ENCODE data around the gene GRK3. TPM values are rescaled to one million over a fixed set of nuclear protein-coding genes. Genes with fewer than 3 reads are reported as not detected.

GRK3 gene
- total and polyA plus RNA-seq, 10 of the 15 experiments (the other 5 are each of a cell fraction or from before 2014, with no cell fraction given) = 3.1 to 35.1 (median 14.7) TPM

- TF ChIP-seq MEF2B (IDR thresholded peaks at IDR 0.05; ENCODE audit: partially characterized antibody, poor library complexity, severe bottlenecking) (peak; percentile 99), HDAC6 (IDR thresholded peaks at IDR 0.05; ENCODE audit: unreplicated experiment) (no peak), POU2F2 (IDR thresholded peaks at IDR 0.05; ENCODE audit: borderline replicate concordance, low read depth, low read length) (no peak), KAT2A (conservative IDR thresholded peaks at IDR 0.05; ENCODE audit: control insufficient read depth, low read depth, low read length) (no peak), CBX5 (IDR thresholded peaks at IDR 0.05; ENCODE audit: low read depth) (no peak), IKZF2 (IDR thresholded peaks at IDR 0.05) (peak in 1 of 2 experiments; percentile 14; a peak in 1 of 4 replicates), SIN3A (IDR thresholded peaks at IDR 0.05; ENCODE audit: low read depth, low read length) (no peak), SMAD1 (IDR thresholded peaks at IDR 0.05; ENCODE audit: low read depth, partially characterized antibody) (peak; percentile 16), YBX1 (IDR thresholded peaks at IDR 0.05) (peak; percentile 88), ZBTB4 (CRISPR knock-in tag; IDR thresholded peaks at IDR 0.05) (no peak), ZNF592 (IDR thresholded peaks at IDR 0.05) (no peak), BCL11A (IDR thresholded peaks at IDR 0.05; ENCODE audit: low read depth, low read length) (no peak), SUPT20H (IDR thresholded peaks at IDR 0.05; ENCODE audit: borderline replicate concordance, control insufficient read depth, low read depth, low read length) (no peak), SP1 (IDR thresholded peaks at IDR 0.05; ENCODE audit: low read depth, low read length) (no peak), NRF1 (conservative IDR thresholded peaks at IDR 0.05; ENCODE audit: low read depth, low read length) (no peak), NFIC (IDR thresholded peaks at IDR 0.05; ENCODE audit: low read depth, low read length) (no peak)
- TF ChIP-seq, protein P1, sequence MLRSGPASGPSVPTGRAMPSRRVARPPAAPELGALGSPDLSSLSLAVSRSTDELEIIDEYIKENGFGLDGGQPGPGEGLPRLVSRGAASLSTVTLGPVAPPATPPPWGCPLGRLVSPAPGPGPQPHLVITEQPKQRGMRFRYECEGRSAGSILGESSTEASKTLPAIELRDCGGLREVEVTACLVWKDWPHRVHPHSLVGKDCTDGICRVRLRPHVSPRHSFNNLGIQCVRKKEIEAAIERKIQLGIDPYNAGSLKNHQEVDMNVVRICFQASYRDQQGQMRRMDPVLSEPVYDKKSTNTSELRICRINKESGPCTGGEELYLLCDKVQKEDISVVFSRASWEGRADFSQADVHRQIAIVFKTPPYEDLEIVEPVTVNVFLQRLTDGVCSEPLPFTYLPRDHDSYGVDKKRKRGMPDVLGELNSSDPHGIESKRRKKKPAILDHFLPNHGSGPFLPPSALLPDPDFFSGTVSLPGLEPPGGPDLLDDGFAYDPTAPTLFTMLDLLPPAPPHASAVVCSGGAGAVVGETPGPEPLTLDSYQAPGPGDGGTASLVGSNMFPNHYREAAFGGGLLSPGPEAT (IDR thresholded peaks at IDR 0.05; ENCODE audit: low read depth) = no peak
- TF ChIP-seq, protein P2, sequence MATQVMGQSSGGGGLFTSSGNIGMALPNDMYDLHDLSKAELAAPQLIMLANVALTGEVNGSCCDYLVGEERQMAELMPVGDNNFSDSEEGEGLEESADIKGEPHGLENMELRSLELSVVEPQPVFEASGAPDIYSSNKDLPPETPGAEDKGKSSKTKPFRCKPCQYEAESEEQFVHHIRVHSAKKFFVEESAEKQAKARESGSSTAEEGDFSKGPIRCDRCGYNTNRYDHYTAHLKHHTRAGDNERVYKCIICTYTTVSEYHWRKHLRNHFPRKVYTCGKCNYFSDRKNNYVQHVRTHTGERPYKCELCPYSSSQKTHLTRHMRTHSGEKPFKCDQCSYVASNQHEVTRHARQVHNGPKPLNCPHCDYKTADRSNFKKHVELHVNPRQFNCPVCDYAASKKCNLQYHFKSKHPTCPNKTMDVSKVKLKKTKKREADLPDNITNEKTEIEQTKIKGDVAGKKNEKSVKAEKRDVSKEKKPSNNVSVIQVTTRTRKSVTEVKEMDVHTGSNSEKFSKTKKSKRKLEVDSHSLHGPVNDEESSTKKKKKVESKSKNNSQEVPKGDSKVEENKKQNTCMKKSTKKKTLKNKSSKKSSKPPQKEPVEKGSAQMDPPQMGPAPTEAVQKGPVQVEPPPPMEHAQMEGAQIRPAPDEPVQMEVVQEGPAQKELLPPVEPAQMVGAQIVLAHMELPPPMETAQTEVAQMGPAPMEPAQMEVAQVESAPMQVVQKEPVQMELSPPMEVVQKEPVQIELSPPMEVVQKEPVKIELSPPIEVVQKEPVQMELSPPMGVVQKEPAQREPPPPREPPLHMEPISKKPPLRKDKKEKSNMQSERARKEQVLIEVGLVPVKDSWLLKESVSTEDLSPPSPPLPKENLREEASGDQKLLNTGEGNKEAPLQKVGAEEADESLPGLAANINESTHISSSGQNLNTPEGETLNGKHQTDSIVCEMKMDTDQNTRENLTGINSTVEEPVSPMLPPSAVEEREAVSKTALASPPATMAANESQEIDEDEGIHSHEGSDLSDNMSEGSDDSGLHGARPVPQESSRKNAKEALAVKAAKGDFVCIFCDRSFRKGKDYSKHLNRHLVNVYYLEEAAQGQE (IDR thresholded peaks at IDR 0.05; ENCODE audit: low read depth, low read length) = no peak
These were observed 5.5 kb downstream of the GRK3 start (continued) for GRCh38 chr22:25569983-25570382.

Measured in GM12878 (cell line).